ENCODE measurements around the gene PAPPA.

DNA sequence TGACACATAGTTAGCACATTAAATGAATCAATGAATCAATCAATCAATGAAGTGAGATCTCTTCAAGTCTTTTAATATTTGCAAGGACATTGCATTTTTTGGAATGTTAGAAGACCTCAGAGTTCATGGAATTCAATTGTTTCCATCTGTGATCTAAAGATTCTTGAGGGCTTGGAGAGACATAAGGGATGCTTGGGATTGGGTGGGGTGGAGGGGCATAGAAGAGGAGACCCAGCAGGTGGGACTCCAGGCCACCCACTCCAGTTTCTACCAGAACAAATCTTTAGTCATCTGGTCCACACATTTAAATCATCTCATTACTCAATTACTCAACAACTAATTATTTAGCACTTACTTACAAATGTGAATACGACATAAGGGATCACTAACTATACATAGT lies 282.5 kb downstream of the PAPPA start:
- TF ChIP-seq POLR2A (IDR thresholded peaks at IDR 0.05) (no peak), POLR2AphosphoS5 (IDR thresholded peaks at IDR 0.05) (no peak)
- TF ChIP-seq, protein P1, sequence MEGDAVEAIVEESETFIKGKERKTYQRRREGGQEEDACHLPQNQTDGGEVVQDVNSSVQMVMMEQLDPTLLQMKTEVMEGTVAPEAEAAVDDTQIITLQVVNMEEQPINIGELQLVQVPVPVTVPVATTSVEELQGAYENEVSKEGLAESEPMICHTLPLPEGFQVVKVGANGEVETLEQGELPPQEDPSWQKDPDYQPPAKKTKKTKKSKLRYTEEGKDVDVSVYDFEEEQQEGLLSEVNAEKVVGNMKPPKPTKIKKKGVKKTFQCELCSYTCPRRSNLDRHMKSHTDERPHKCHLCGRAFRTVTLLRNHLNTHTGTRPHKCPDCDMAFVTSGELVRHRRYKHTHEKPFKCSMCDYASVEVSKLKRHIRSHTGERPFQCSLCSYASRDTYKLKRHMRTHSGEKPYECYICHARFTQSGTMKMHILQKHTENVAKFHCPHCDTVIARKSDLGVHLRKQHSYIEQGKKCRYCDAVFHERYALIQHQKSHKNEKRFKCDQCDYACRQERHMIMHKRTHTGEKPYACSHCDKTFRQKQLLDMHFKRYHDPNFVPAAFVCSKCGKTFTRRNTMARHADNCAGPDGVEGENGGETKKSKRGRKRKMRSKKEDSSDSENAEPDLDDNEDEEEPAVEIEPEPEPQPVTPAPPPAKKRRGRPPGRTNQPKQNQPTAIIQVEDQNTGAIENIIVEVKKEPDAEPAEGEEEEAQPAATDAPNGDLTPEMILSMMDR (IDR thresholded peaks at IDR 0.05): no peak
